HEK293 (cell line): ENCODE data around the gene KCNAB1.

ENCODE experiments used
- CTCF ChIA-PET: fragments of 350-600 bp; formaldehyde crosslinking; extraction: SDS; loops from one replicate; lab custom pipeline; 2021; ENCODE audit warnings: antibody characterized with exemption; lab: Yijun Ruan, JAX
- POLR2A ChIA-PET: fragments of 300-600 bp; formaldehyde crosslinking; extraction: SDS; loops from one replicate; lab custom pipeline; 2020; ENCODE audit warnings: antibody characterized with exemption, inconsistent platforms; lab: Yijun Ruan, JAX
- H3K27ac ChIP-seq: fragments of 200-500 bp; sonication (Bioruptor generic); 2 replicates; pipeline ENCODE4 v1.5.1; 2014; ENCODE audit warnings: low read depth, low read length, control low read depth, inconsistent platforms; ENCODE audit errors: extremely low read depth
- H3K36me3 ChIP-seq, 2 experiments: fragments of 200-500 bp in 1 of 2; sonication (Bioruptor generic) in 1 of 2; 1 replicate in 1 of 2; 2 replicates in 1 of 2; pipeline ENCODE4 v1.5.1; 2014 to 2017; ENCODE audit warnings: inconsistent platforms in 2 of 2, low read length in 2 of 2; ENCODE audit not compliant: control insufficient read depth in 2 of 2, insufficient read depth in 1 of 2
- H3K4me1 ChIP-seq: fragments of 200-500 bp; sonication (Bioruptor generic); 2 replicates; pipeline ENCODE4 v1.5.1; 2014; ENCODE audit warnings: mild to moderate bottlenecking, low read length, inconsistent platforms; ENCODE audit not compliant: control insufficient read depth, insufficient read depth
- H3K4me3 ChIP-seq: 2 replicates; pipeline ENCODE4 v1.5.1; 2011; ENCODE audit warnings: low read depth, mild to moderate bottlenecking, control low read depth, low read length, moderate library complexity
- H3K9me3 ChIP-seq: fragments of 200-500 bp; sonication (Bioruptor generic); 2 replicates; pipeline ENCODE4 v1.5.1; 2014; ENCODE audit warnings: low read depth, low read length, inconsistent platforms; ENCODE audit not compliant: control insufficient read depth, insufficient read depth
- ATF2 ChIP-seq: fragments of 450-650 bp; formaldehyde crosslinking; IDR thresholded peaks from 2 replicates; pipeline ENCODE4 v1.5.1; 2016; ENCODE audit warnings: missing biosample characterization, missing genetic modification characterization, low read depth
- KLF1 ChIP-seq: fragments of 450-650 bp; formaldehyde crosslinking; IDR thresholded peaks from 2 replicates; pipeline ENCODE4 v1.5.1; 2016; ENCODE audit warnings: missing biosample characterization, missing genetic modification characterization
- KLF9 ChIP-seq: fragments of 450-650 bp; formaldehyde crosslinking; IDR thresholded peaks from 2 replicates; pipeline ENCODE4 v1.5.1; 2016; ENCODE audit warnings: missing biosample characterization, missing genetic modification characterization, low read depth
- PATZ1 ChIP-seq: fragments of 450-650 bp; formaldehyde crosslinking; IDR thresholded peaks from 2 replicates; pipeline ENCODE4 v1.5.1; 2016; ENCODE audit warnings: missing biosample characterization, missing genetic modification characterization
- PRDM6 ChIP-seq: fragments of 450-650 bp; formaldehyde crosslinking; IDR thresholded peaks from 2 replicates; pipeline ENCODE4 v1.5.1; 2017; ENCODE audit warnings: missing biosample characterization, missing genetic modification characterization
- REST ChIP-seq: fragments of 450-650 bp; formaldehyde crosslinking; IDR thresholded peaks from 2 replicates; pipeline ENCODE4 v1.5.1; 2016; ENCODE audit warnings: missing biosample characterization, missing genetic modification characterization
- SCRT1 ChIP-seq: fragments of 450-650 bp; formaldehyde crosslinking; IDR thresholded peaks from 2 replicates; pipeline ENCODE4 v1.5.1; 2016; ENCODE audit warnings: missing biosample characterization, missing genetic modification characterization, borderline replicate concordance
- SP2 ChIP-seq: fragments of 450-650 bp; formaldehyde crosslinking; IDR thresholded peaks from 2 replicates; pipeline ENCODE4 v1.5.1; 2016; ENCODE audit warnings: missing biosample characterization, missing genetic modification characterization
- TCF7L2 ChIP-seq: IDR thresholded peaks from 2 replicates; pipeline ENCODE4 v1.6.1; 2011; ENCODE audit warnings: low read depth, mild to moderate bottlenecking, inconsistent platforms, low read length, moderate library complexity, borderline replicate concordance
- ZIC2 ChIP-seq: fragments of 450-650 bp; formaldehyde crosslinking; IDR thresholded peaks from 2 replicates; pipeline ENCODE4 v1.5.1; 2016; ENCODE audit warnings: missing biosample characterization, missing genetic modification characterization
- ZNF211 ChIP-seq: fragments of 450-650 bp; formaldehyde crosslinking; IDR thresholded peaks from 2 replicates; pipeline ENCODE4 v1.5.1; 2016; ENCODE audit warnings: low read depth, missing biosample characterization, missing genetic modification characterization
- ZNF274 ChIP-seq, 2 experiments: fragments of 200-500 bp in 1 of 2; fragments of 450-650 bp in 1 of 2; sonication (Bioruptor generic) in 1 of 2; formaldehyde crosslinking in 1 of 2; IDR thresholded peaks; 2 replicates each; pipeline versions ENCODE4 v1.5.1 to v1.6.1; 2014 to 2016; ENCODE audit warnings: borderline replicate concordance in 1 of 2, inconsistent platforms in 1 of 2, low read length in 1 of 2, missing biosample characterization in 1 of 2, missing genetic modification characterization in 1 of 2
- ZNF366 ChIP-seq: fragments of 450-650 bp; formaldehyde crosslinking; conservative IDR thresholded peaks from 2 replicates; pipeline ENCODE4 v1.5.1; 2016; ENCODE audit warnings: missing biosample characterization, missing genetic modification characterization
- ZNF391 ChIP-seq: fragments of 450-650 bp; formaldehyde crosslinking; IDR thresholded peaks from 2 replicates; pipeline ENCODE4 v1.5.1; 2016; ENCODE audit warnings: low read depth, missing biosample characterization, missing genetic modification characterization, borderline replicate concordance
- ZNF394 ChIP-seq: fragments of 450-650 bp; formaldehyde crosslinking; IDR thresholded peaks from 2 replicates; pipeline ENCODE4 v1.5.1; 2016; ENCODE audit warnings: missing biosample characterization, missing genetic modification characterization, mild to moderate bottlenecking, moderate library complexity, borderline replicate concordance
- ZNF513 ChIP-seq: fragments of 450-650 bp; IDR thresholded peaks from 2 replicates; pipeline ENCODE4 v1.5.1; 2018; ENCODE audit warnings: missing biosample characterization, missing genetic modification characterization
- ZNF558 ChIP-seq: fragments of 450-650 bp; formaldehyde crosslinking; IDR thresholded peaks from 2 replicates; pipeline ENCODE4 v1.5.1; 2016; ENCODE audit warnings: missing biosample characterization, missing genetic modification characterization
- ZNF585B ChIP-seq: fragments of 450-650 bp; formaldehyde crosslinking; IDR thresholded peaks from 2 replicates; pipeline ENCODE4 v1.5.1; 2016; ENCODE audit warnings: missing biosample characterization, missing genetic modification characterization

Gene KCNAB1

DNA sequence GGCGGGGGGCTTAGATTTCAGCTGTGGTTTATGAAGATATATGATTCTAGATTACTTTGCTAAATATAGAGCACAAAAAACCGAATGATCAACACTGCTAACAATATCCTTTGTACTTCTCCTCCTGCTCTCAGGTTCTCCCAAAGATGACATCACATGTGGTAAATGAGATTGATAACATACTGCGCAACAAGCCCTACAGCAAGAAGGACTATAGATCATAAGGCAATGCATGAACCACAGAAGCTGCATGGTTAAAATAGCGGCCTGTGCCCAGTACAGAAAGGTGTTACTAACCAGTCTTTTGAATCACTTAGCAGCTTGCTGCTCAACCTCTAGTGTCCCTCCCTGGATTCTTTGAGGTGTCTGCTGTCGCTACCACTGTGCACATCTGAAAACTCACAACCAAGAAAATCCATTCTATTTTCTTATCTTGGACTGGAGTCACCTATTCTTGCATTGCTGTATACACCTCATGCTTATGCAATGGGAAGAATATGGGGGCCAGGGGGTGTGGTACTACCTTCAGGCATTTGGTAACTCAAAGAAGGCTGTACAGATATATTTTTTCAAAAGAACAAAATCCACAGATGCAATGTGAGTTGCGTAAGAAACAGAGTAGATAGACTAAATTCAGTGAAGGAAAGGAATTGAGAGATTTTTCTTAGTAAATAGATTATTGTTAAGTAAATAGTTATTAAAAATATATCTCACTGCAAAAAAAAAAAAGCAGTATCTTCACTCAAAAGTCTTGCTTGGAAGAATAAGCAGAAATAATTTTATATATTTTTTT, 416.3 kb downstream of the KCNAB1 start:
- H3K4me3 ChIP-seq = no peak overlapping the region
- CTCF ChIA-PET = interaction anchor here (0.5 to 1.1 kb wide), 4 partner anchors 9 to 239 kb away, joined by 3 read pairs; no protein-coding TSS in a partner anchor
- TF ChIP-seq ZNF394 (tag by site-specific recombination) = peak; percentile 52; the same call in 1 of the 2 replicates
- TF ChIP-seq ATF2 (tag by site-specific recombination) = peak; percentile 14; the same call in 1 of the 2 replicates
- TF ChIP-seq KLF9 (tag by site-specific recombination) = 0 out of 2 replicates have a peak, but pooled peaks have one; percentile 20
- 0 out of 2 replicates have a peak, but pooled peaks have one; percentile 22 for TF ChIP-seq ZNF366 (tag by site-specific recombination)
- no peak for TF ChIP-seq TCF7L2
- TF ChIP-seq, all 188 proteins: peak for 4
- peaks cover 0 to 16% of the 10 kb centered on the region in 2 experiments; a peak in 1 of 3 replicates for H3K36me3 ChIP-seq
- H3K27ac ChIP-seq = no peak overlapping the region
- no peaks in the 10 kb centered on the region for H3K9me3 ChIP-seq
- POLR2A ChIA-PET = interaction anchor here (0.7 kb wide), 1 partner anchor 16 kb away, joined by 3 read pairs; no protein-coding TSS in a partner anchor
- no peaks in the 10 kb centered on the region for H3K4me1 ChIP-seq

GRCh38 chr3:156539051-156539450, 418.7 kb downstream of the KCNAB1 start:
- Histone ChIP-seq H3K9me3 (no peaks in the 10 kb centered on the region), H3K4me1 (no peaks in the 10 kb centered on the region), H3K4me3 (no peak overlapping the region), H3K36me3 (peaks cover 0 to 40% of the 10 kb centered on the region in 2 experiments; a peak in 1 of 3 replicates), H3K27ac (no peak overlapping the region)
- TF ChIP-seq SP2 (tag by site-specific recombination) (no peak), ZNF513 (tag by site-specific recombination) (no peak), PATZ1 (no peak), ZIC2 (tag by site-specific recombination) (no peak)
- CTCF ChIA-PET = interaction anchor here (0.6 to 0.7 kb wide), 4 partner anchors 30 to 598 kb away, joined by 3 read pairs; no protein-coding TSS in a partner anchor
- POLR2A ChIA-PET = no interaction called here

DNA sequence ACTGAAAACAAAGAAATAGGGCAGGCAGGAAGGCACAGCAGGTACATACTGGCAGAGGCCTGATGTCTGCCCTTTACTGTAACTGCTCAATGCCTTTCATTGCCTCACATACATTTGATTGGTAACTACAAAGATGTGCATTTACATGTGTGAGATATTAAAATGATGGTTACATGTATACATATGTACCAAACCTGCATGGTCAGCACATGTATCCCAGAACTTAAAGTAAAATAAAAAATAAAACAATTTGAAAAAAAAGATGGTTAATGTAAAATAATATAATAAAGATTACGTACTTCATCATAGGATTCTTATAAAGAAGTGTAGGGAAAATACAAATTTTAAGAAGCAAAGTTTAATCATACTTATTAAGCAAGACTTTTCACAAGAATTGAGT, 419.4 kb downstream of the KCNAB1 start:
- ChIA-PET POLR2A (no interaction called here), CTCF (interaction anchor here (0.5 to 1.1 kb wide), 4 partner anchors 10 to 597 kb away, joined by 3 to 4 read pairs (median 4); no protein-coding TSS in a partner anchor)
- peaks cover 0 to 47% of the 10 kb centered on the region in 2 experiments; a peak in 1 of 3 replicates for H3K36me3 ChIP-seq
- no peak overlapping the region for H3K27ac ChIP-seq
- no peaks in the 10 kb centered on the region for H3K4me1 ChIP-seq
- no peak overlapping the region for H3K4me3 ChIP-seq
- no peaks in the 10 kb centered on the region for H3K9me3 ChIP-seq
- no peak for TF ChIP-seq ZNF558 (tag by site-specific recombination)
- TF ChIP-seq SCRT1 (tag by site-specific recombination) = no peak
- TF ChIP-seq KLF1 (tag by site-specific recombination) = no peak
- TF ChIP-seq ZNF274 (IDR thresholded peaks at IDR 0.05; ENCODE audit: low read length) = no peak
- no peak for TF ChIP-seq ZNF274 (tag by site-specific recombination; IDR thresholded peaks at IDR 0.05; ENCODE audit: borderline replicate concordance)
- no peak for TF ChIP-seq ZIC2 (tag by site-specific recombination)
- no peak for TF ChIP-seq ZNF211 (tag by site-specific recombination)
- TF ChIP-seq REST = no peak
- TF ChIP-seq ZNF391 = no peak
- TF ChIP-seq ZNF585B (tag by site-specific recombination) = no peak
- no peak for TF ChIP-seq PRDM6 (tag by site-specific recombination)
